Measurements from ENCODE around the gene KCNE1. TPM values are rescaled to one million over a fixed set of nuclear protein-coding genes. Genes with fewer than 3 reads are reported as not detected.
"Not testable (repeated sequence)": the region's sequence is repeated elsewhere in the genome, so short reads cannot be mapped to it uniquely, and the experiment has no call there.

Gene KCNE1
- polyA plus RNA-seq, 3 donors from 2014 or later: not detected

DNA sequence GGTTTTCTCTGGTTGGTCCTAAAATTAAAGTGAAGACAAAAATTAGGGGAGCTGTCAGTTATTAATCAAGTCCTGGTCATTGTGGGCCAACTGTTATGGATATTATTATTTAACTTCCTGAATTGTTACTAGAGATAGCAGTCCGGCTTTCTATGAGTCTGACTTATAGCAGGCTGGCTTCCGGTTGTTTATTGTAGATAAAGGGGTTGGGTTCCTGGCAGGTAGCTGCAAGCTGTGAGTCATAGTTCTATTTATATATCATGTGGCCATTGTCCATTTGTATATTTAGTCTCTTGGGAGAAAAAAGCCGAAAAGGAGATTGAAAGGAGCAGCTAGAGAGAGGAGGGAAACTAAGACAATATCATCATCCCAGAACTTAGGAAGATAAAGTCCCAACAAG is 28.6 kb downstream of the KCNE1 start:
- not testable (repeated sequence) for H3K4me1 Mint-ChIP-seq; H3K9me3 Mint-ChIP-seq; DNase-seq; H3K36me3 Mint-ChIP-seq; H3K4me3 Mint-ChIP-seq; H3K27me3 Mint-ChIP-seq (ENCODE audit: low read depth in 3 of 3); H3K27ac Mint-ChIP-seq

- H3K36me3 Mint-ChIP-seq; H3K4me1 Mint-ChIP-seq; H3K4me3 Mint-ChIP-seq; DNase-seq; H3K9me3 Mint-ChIP-seq; H3K27me3 Mint-ChIP-seq (ENCODE audit: low read depth in 3 of 3); H3K27ac Mint-ChIP-seq: not testable (repeated sequence)
Observed at GRCh38 chr21:34467333-34467732, 44.7 kb downstream of the KCNE1 start.

- not testable (repeated sequence) for H3K36me3 Mint-ChIP-seq; H3K9me3 Mint-ChIP-seq; H3K4me1 Mint-ChIP-seq; H3K4me3 Mint-ChIP-seq; DNase-seq; H3K27me3 Mint-ChIP-seq (ENCODE audit: low read depth in 3 of 3); H3K27ac Mint-ChIP-seq
Observed at GRCh38 chr21:34459426-34459825, 52.6 kb downstream of the KCNE1 start.

- H3K4me3 Mint-ChIP-seq; H3K9me3 Mint-ChIP-seq; H3K4me1 Mint-ChIP-seq; H3K36me3 Mint-ChIP-seq; H3K27ac Mint-ChIP-seq; DNase-seq; H3K27me3 Mint-ChIP-seq (ENCODE audit: low read depth in 3 of 3): not testable (repeated sequence)
Observed at GRCh38 chr21:34458266-34458665, 53.7 kb downstream of the KCNE1 start.

DNA sequence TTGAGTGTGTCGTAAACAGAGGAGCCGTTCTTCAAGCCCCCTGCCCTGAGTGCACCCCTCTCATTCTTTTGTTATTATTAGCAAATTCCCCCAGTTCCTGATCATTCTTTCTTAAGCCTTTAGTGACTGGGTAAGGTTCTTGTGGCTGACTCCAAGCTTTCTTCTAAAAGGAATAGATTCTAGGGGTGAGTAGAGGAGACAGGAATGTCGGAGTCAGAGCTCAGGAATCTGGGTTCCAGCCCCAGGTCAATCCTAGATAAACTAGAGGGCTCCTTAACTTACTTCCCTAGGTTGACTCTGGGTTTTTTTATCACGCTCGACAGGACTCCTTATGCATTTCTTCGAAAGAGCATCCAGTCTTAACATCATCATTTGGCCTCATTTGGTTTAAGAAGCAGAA is 55.8 kb downstream of the KCNE1 start:
- DNase-seq; H3K4me1 Mint-ChIP-seq; H3K36me3 Mint-ChIP-seq; H3K27me3 Mint-ChIP-seq (ENCODE audit: low read depth in 3 of 3); H3K27ac Mint-ChIP-seq; H3K4me3 Mint-ChIP-seq; H3K9me3 Mint-ChIP-seq: not testable (repeated sequence)

- not testable (repeated sequence) for H3K36me3 Mint-ChIP-seq; H3K27me3 Mint-ChIP-seq (ENCODE audit: low read depth in 3 of 3); H3K4me1 Mint-ChIP-seq; H3K9me3 Mint-ChIP-seq; H3K27ac Mint-ChIP-seq; DNase-seq; H3K4me3 Mint-ChIP-seq
Observed at GRCh38 chr21:34455628-34456027, 56.4 kb downstream of the KCNE1 start.

- DNase-seq; H3K4me1 Mint-ChIP-seq; H3K27ac Mint-ChIP-seq; H3K4me3 Mint-ChIP-seq; H3K27me3 Mint-ChIP-seq (ENCODE audit: low read depth in 3 of 3); H3K36me3 Mint-ChIP-seq; H3K9me3 Mint-ChIP-seq: not testable (repeated sequence)
Observed at GRCh38 chr21:34447018-34447417, 65.0 kb downstream of the KCNE1 start.

GRCh38 chr21:34443486-34443885 is 68.5 kb downstream of the KCNE1 start:
- not testable (repeated sequence) for H3K4me3 Mint-ChIP-seq; H3K36me3 Mint-ChIP-seq; H3K4me1 Mint-ChIP-seq; H3K9me3 Mint-ChIP-seq; DNase-seq; H3K27ac Mint-ChIP-seq; H3K27me3 Mint-ChIP-seq (ENCODE audit: low read depth in 3 of 3)

DNA sequence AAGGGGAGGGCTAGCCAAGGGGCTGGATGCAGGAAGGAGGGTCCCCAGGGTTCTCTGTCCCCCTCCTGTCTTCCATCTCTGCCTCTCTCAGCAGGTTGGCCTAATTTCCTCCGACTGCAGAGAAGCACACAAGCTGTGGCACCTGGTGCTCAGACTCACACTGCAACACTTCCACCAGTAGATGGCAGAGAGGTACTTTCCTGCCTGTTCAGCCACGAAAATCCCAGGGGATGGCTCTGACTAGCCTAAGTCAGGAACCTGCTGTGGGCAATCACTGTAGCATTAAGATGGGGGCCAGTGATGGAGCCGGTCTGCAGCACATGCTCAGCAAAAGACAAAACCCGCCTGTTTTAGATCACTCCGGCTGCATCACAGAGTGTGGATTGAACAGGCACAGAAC is 82.3 kb downstream of the KCNE1 start:
- H3K4me3 Mint-ChIP-seq; DNase-seq; H3K27me3 Mint-ChIP-seq (ENCODE audit: low read depth in 3 of 3); H3K4me1 Mint-ChIP-seq; H3K27ac Mint-ChIP-seq; H3K9me3 Mint-ChIP-seq; H3K36me3 Mint-ChIP-seq: not testable (repeated sequence)

DNA sequence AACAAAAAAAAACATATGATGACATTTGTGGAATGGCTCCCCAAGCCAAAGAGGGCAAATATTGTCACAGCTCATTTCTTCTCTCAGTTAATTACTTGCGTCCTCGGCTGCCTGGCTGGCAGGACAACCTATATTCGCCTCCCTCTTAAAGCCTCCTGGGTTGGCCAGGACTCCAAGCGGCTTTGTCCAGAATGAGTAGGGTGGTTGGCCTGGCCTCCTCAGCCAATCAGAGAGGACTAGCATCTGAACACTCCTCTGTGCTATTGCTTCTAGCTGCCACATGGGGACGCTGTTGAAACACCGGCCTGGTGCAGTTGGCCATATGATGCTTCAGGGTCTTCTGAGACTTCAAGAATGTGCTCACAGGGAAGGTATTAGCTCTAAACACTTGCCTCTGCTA is 83.6 kb downstream of the KCNE1 start:
- DNase-seq; H3K9me3 Mint-ChIP-seq; H3K36me3 Mint-ChIP-seq; H3K27ac Mint-ChIP-seq; H3K4me3 Mint-ChIP-seq; H3K27me3 Mint-ChIP-seq (ENCODE audit: low read depth in 3 of 3); H3K4me1 Mint-ChIP-seq: not testable (repeated sequence)

- not testable (repeated sequence) for H3K36me3 Mint-ChIP-seq, H3K4me1 Mint-ChIP-seq, H3K27ac Mint-ChIP-seq
Observed at GRCh38 chr21:34427339-34427738, 84.7 kb downstream of the KCNE1 start.

GRCh38 chr21:34423805-34424204 is 88.2 kb downstream of the KCNE1 start, which contains the start of gene SMIM34:
TSS of gene SMIM34 (minus strand) at chr21:34423951. CDS start at chr21:34423839, 112 bp downstream.
- not testable (repeated sequence) for H3K27me3 Mint-ChIP-seq (ENCODE audit: low read depth in 3 of 3)

More at GRCh38 chr21:34427339-34427738, 84.7 kb downstream of the KCNE1 start:
- not testable (repeated sequence) for H3K27me3 Mint-ChIP-seq (ENCODE audit: low read depth in 3 of 3); DNase-seq; H3K4me3 Mint-ChIP-seq; H3K9me3 Mint-ChIP-seq

GRCh38 chr21:34417448-34418077 is 94.4 kb downstream of the KCNE1 start:
- H3K4me1 Mint-ChIP-seq; H3K27ac Mint-ChIP-seq; DNase-seq; H3K9me3 Mint-ChIP-seq; H3K36me3 Mint-ChIP-seq; H3K4me3 Mint-ChIP-seq; H3K27me3 Mint-ChIP-seq (ENCODE audit: low read depth in 3 of 3): not testable (repeated sequence)

More at GRCh38 chr21:34423805-34424204, 88.2 kb downstream of the KCNE1 start, which contains the start of gene SMIM34:
- not testable (repeated sequence) for DNase-seq, H3K4me1 Mint-ChIP-seq, H3K36me3 Mint-ChIP-seq, H3K9me3 Mint-ChIP-seq, H3K4me3 Mint-ChIP-seq, H3K27ac Mint-ChIP-seq

DNA sequence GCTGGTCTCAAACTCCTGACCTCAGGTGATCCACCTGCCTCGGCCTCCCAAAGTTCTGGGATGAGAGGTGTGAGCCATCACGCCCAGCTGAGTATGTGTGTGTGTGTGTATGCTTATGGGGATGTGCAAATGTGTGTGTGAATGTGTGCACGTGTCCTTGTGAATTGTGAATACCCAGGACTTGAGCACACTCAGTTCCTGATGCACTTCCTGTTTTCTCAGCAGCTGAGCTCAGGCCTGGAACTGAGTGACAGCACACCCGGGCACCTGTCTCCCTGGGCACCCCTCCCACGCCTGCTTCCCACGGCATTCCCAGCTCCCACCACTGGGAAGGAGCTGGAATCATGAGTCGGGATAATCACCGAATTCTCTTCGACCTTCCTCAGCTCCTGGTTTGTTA is 104.7 kb downstream of the KCNE1 start:
- not testable (repeated sequence) for H3K27me3 Mint-ChIP-seq (ENCODE audit: low read depth in 3 of 3); H3K4me3 Mint-ChIP-seq; H3K27ac Mint-ChIP-seq

DNA sequence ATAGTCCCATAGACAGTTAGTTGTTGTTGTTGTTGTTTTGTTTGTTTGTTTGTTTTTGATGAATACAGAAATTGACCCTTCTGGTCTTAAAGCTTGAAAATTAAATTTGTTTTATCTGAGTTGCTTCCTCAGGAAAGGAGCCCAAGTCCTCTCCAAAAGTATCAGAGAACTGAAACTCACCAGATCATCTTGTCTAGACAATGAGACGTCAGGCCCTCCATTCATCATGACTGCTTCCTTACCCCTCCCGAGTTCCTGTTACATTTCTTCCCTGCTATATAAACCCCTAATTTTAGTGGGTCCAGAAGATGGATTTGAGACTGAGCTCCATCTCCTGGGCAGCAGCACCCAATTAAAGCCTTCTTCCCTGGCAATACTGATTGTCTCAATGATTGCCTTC is 105.3 kb downstream of the KCNE1 start:
- not testable (repeated sequence) for H3K4me1 Mint-ChIP-seq; H3K27ac Mint-ChIP-seq; H3K36me3 Mint-ChIP-seq; H3K9me3 Mint-ChIP-seq; H3K4me3 Mint-ChIP-seq; DNase-seq; H3K27me3 Mint-ChIP-seq (ENCODE audit: low read depth in 3 of 3)

More for the DNA sequence above, 104.7 kb downstream of the KCNE1 start:
- H3K4me1 Mint-ChIP-seq, DNase-seq, H3K9me3 Mint-ChIP-seq, H3K36me3 Mint-ChIP-seq: not testable (repeated sequence)

Measured in immature natural killer cell (primary cell).